VCaP (cell line): ENCODE measurements around the gene LCA5L.
A peak's percentile ranks its signal among the peaks of the same experiment; 100 is the strongest.

Source experiments
- H3K27ac ChIP-seq: fragments of 450-650 bp; 2 replicates; pipeline ENCODE4 v1.5.1; 2017
- TF ChIP-seq, protein P1 (sequence below): fragments of 450-650 bp; conservative IDR thresholded peaks from 2 replicates; pipeline ENCODE4 v1.5.1; 2017; ENCODE audit warnings: mild to moderate bottlenecking, moderate library complexity

LCA5L gene

DNA sequence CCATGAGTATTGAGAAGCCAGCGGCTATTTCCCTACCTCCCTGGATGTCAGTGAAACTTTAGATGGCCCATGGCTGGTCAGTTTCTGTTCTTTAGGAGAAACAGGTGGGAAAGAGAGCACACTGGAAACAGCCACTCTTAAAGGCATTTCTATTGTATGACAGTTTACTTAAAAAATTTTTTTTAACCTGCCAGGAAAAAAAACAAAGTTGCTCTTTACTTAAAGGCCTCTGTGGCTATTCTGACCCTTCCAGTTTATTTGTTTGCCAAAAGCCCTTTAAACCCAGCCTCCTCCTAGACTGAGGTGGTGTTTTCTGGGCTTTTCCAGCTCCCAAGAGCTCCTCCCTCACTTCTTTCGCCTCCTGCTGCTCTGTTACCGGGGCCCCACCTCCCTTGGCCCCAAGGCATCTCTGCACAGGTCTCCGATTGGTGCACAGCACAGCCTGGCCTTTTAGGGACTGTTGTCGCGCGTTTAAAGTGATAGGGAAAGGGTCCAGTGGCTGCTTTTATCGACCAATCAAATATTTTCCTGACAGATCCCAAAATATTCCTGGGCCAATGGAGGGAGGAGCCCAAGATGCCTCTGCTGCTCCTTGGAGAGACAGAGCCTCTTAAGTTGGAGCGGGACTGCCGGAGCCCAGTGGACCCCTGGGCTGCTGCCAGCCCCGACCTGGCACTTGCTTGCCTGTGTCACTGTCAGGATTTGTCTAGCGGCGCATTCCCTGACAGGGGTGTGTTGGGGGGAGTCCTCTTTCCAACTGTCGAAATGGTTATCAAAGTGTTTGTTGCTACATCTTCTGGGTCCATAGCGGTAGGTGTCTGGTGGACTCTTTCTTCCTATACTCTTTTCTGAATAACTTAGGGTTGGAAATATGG is 6.0 kb upstream of the LCA5L start, which contains the start of gene SH3BGR:
Gene SH3BGR, plus strand, starts transcription at position 639 of the 875 bp plus-strand sequence. Its CDS starts 127 bp downstream, at position 766.
- H3K27ac ChIP-seq, result peak within 1 kb of the TSS; percentile 14; the same call in 1 of the 2 replicates
- TF ChIP-seq, protein P1, sequence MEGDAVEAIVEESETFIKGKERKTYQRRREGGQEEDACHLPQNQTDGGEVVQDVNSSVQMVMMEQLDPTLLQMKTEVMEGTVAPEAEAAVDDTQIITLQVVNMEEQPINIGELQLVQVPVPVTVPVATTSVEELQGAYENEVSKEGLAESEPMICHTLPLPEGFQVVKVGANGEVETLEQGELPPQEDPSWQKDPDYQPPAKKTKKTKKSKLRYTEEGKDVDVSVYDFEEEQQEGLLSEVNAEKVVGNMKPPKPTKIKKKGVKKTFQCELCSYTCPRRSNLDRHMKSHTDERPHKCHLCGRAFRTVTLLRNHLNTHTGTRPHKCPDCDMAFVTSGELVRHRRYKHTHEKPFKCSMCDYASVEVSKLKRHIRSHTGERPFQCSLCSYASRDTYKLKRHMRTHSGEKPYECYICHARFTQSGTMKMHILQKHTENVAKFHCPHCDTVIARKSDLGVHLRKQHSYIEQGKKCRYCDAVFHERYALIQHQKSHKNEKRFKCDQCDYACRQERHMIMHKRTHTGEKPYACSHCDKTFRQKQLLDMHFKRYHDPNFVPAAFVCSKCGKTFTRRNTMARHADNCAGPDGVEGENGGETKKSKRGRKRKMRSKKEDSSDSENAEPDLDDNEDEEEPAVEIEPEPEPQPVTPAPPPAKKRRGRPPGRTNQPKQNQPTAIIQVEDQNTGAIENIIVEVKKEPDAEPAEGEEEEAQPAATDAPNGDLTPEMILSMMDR, result no peak

DNA sequence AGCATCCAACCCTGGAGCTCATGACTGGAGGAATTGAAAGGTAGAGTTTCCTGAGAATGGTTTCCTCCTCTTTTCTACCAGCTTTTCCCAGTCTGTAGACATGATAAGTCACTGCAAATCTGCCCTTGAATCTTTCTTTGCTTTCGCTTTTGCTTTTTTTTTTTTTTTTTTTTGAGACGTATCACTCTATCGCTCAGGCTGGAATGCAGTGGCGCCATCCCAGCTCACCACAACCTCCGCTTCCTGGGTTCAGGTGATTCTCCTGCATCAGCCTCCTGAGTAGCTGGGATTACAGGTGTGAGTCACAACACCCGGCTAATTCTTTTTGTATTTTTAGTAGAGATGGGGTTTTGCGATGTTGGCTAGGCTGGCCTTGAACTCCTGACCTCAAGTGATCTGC is 1.7 kb upstream of the LCA5L start:
- H3K27ac ChIP-seq, result no peak overlapping the region
- TF ChIP-seq, protein P1, result no peak

DNA sequence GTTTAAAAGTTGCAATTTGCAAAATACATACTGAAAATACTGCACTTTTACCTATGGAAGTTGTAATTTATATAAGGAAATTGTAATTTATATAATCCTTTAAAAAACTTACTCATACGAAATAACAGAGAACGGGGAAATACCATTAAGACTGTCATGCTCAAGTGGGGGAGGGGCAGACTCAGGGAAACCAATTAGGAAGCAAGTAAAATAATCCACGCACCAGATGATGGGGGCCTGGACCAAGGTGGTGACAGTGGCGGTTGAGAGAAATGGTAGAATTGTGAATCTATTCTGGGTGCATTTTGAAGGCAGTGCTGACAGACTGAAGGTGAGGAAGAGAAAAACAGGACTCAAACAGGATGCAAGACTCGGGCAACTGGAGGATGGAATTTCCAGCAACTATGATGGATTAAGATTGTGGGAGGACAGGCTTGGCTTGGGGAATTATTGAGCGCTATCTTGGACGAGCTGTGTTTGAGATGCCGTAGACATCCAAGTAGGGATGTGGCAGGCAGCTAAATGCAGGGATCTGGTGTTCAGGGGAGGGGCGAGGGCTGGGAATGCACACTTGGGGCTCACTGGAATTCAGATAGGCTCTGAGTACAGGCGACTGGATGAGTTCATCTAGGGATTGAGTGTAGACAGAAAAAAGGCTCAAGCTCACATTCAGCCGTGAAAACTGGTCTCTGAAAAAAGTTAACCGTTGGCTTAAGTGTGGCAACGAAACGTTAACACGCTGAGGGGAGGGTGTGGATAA is 977 bp downstream of the LCA5L start:
- TF ChIP-seq, protein P1, result no peak
- peak overlapping the region; percentile 90 for H3K27ac ChIP-seq

DNA sequence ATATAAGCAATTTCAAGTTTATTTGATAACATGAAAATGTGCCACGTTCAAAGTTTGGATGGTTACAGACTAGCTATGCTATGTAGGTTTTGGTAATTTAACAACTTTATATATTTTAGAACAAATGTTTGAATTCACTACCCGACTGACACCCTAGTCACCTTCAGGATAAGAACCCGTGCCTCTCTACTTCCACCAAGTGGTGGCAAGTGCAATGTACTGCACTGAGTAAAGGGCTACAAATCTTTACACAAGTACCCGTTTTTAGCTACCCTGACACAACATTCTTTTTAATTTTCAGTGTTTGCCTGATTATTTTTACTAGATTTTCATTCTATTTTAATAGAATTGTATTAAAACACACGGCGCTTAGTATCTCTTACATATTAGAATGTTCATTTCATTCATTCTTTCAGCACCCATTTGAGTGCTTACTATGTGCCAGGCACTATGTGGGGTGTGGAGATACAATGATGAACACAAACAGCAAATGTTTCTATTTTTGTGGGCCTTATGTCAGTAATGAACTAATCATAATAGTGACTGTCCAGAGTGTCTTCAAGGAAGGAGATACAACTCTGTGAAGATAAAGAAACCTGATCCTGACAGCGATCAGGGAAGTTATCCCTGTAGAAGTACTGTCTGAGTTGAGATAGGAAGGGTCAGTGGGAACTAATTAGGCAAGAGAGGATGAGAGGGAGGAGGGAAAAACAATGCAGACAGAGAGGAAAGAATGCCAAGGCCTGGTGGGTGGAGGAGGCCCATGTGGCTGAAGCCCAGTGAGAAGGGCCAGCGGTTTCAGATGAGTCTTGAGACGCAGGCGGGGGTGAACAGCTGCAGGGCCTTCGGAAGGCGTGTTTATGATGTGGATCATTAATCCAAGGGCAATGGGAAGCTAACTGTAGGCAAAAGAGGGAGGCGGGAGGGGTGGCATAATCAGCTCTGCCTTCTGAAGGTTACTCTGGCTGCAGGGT is 3.8 kb downstream of the LCA5L start:
- TF ChIP-seq, protein P1, result peak; percentile 98
- H3K27ac ChIP-seq, result no peak overlapping the region

DNA sequence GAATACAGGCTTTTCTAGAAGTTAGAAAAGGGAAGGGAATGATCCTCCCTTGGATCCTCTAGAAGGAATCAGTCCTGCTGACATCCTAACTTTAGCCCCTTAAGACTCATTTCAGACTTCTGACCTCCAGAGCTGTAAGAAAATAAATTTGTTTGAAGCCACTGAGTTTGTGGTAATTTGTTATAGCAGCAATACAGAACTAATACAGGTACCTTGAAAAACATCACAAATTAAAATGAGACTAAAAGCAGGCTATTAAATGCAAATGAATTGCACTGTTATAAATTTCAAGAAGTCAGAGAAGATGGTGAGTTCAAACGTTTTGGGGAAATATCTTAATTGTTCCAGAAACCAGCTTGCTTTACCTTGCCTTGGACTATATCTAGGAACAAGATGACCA is 6.3 kb downstream of the LCA5L start:
- no peak overlapping the region for H3K27ac ChIP-seq
- TF ChIP-seq, protein P1, result no peak

DNA sequence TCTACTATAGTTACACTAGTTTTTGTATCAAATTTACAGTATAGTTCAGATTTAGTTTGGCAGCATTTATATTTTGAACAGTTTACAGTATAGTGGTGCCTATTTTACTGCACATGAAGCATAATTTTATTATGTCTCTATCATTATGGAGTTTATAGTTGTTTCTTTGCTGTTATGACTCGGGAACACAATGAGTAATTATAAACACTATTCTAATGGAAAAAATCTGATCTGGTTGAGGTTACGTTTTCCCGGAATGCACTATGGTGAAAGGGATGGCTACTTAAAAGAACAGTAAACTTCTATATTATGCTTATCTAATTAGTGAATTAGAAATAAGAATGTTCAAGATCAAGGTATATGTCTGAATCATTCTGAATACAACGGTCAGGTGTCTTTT is 10.6 kb downstream of the LCA5L start:
- no peak overlapping the region for H3K27ac ChIP-seq
- TF ChIP-seq, protein P1, result no peak
